ENCODE results near the gene DISP2. TPM values are rescaled to one million over a fixed set of nuclear protein-coding genes. Genes with fewer than 3 reads are reported as not detected.

The DISP2 gene
- total RNA-seq, 1 experiment from 2014 or later = 10.0 TPM

GRCh38 chr15:40360015-40360414 is 2.0 kb downstream of the DISP2 start:
- ATAC-seq = no peak
- no peak for TF ChIP-seq CTCF (IDR thresholded peaks at IDR 0.05)
- no peak for TF ChIP-seq TCF7L2 (IDR thresholded peaks at IDR 0.05; ENCODE audit: low read depth, low read length)
- TF ChIP-seq POLR2AphosphoS5 (IDR thresholded peaks at IDR 0.05; ENCODE audit: low read depth, low read length) = no peak
- no peak for TF ChIP-seq SIN3A (IDR thresholded peaks at IDR 0.05; ENCODE audit: borderline replicate concordance, insufficient read depth, low read depth, low read length)
- TF ChIP-seq REST (IDR thresholded peaks at IDR 0.05; ENCODE audit: insufficient read depth in 1 of 2, low read depth in 2 of 2, low read length in 1 of 2) = no peak
- intact Hi-C loops (cut with micrococcal nuclease; ENCODE audit: unreplicated experiment) (no loop called here), in situ Hi-C loops (cut with HindIII; ENCODE audit: low pct_unique_long_range_greater_than_20kb, low sequenced_read_pairs) (no loop called here)
- no peak overlapping the region for H3K4me3 ChIP-seq (ENCODE audit: low read depth in 2 of 2, low read length in 2 of 2)
- no peaks in the 10 kb centered on the region for H3K27me3 ChIP-seq (ENCODE audit: control insufficient read depth, insufficient read depth, low read length)
- BruUV-seq (replicated peaks) = no TSS peak
- no peaks in the 10 kb centered on the region for H3K4me1 ChIP-seq (ENCODE audit: control insufficient read depth, insufficient read depth, low read length)
- DNase-seq (ENCODE audit: low read depth, low spot score) = no peak
- POLR2A ChIA-PET = interaction anchor here (0.7 kb wide), 1 partner anchor 20 kb away, joined by 3 read pairs; no protein-coding TSS in a partner anchor
- H3K27ac ChIP-seq (ENCODE audit: low read length) = no peak overlapping the region
- no peaks in the 10 kb centered on the region for H3K36me3 ChIP-seq (ENCODE audit: control insufficient read depth, insufficient read depth, low read length)
- CTCF ChIA-PET = no interaction called here
- no peaks in the 10 kb centered on the region for H3K9me3 ChIP-seq (ENCODE audit: control insufficient read depth, insufficient read depth, low read depth, low read length)

GRCh38 chr15:40361640-40362039 is 3.6 kb downstream of the DISP2 start:
- in situ Hi-C loops (cut with HindIII; ENCODE audit: low pct_unique_long_range_greater_than_20kb, low sequenced_read_pairs) (no loop called here), intact Hi-C loops (cut with micrococcal nuclease; ENCODE audit: unreplicated experiment) (no loop called here)
- Histone ChIP-seq H3K9me3 (ENCODE audit: control insufficient read depth, insufficient read depth, low read depth, low read length) (no peaks in the 10 kb centered on the region), H3K27ac (ENCODE audit: low read length) (no peak overlapping the region), H3K4me1 (ENCODE audit: control insufficient read depth, insufficient read depth, low read length) (no peaks in the 10 kb centered on the region), H3K36me3 (ENCODE audit: control insufficient read depth, insufficient read depth, low read length) (no peaks in the 10 kb centered on the region), H3K27me3 (ENCODE audit: control insufficient read depth, insufficient read depth, low read length) (no peaks in the 10 kb centered on the region), H3K4me3 (ENCODE audit: low read depth in 2 of 2, low read length in 2 of 2) (no peak overlapping the region)
- ChIA-PET CTCF (no interaction called here), POLR2A (interaction anchor here (0.6 kb wide), 1 partner anchor 61 kb away, joined by 5 read pairs; no protein-coding TSS in a partner anchor)
- TF ChIP-seq SIN3A (IDR thresholded peaks at IDR 0.05; ENCODE audit: borderline replicate concordance, insufficient read depth, low read depth, low read length) = no peak
- no peak for TF ChIP-seq REST (IDR thresholded peaks at IDR 0.05; ENCODE audit: insufficient read depth in 1 of 2, low read depth in 2 of 2, low read length in 1 of 2)
- no peak for TF ChIP-seq CTCF (IDR thresholded peaks at IDR 0.05)
- no peak for TF ChIP-seq TCF7L2 (IDR thresholded peaks at IDR 0.05; ENCODE audit: low read depth, low read length)
- no peak for TF ChIP-seq POLR2AphosphoS5 (IDR thresholded peaks at IDR 0.05; ENCODE audit: low read depth, low read length)
- BruUV-seq (replicated peaks) = no TSS peak
- DNase-seq (ENCODE audit: low read depth, low spot score) (no peak), ATAC-seq (no peak)

Data from Panc1 (cell line).